Lung (tissue), 12 donors: Measurements from ENCODE around the gene ZNF593OS. TPM values are rescaled to one million over a fixed set of nuclear protein-coding genes. Genes with fewer than 3 reads are reported as not detected.
A peak's percentile ranks its signal among the peaks of the same experiment; 100 is the strongest.

Source experiments
- ATAC-seq: fragments of 200-7000 bp; cut with Tn5 transposase; one replicate; pipeline ENCODE4 v1.9.1; 2020; ENCODE audit warnings: moderate number of reproducible peaks; ENCODE audit not compliant: insufficient read depth, low FRiP score
- DNase-seq, 3 donors: peaks; one replicate each; pipeline ENCODE4 v3.0.0-alpha.2; 2013 to 2017
- H3K27ac ChIP-seq, 2 donors: one replicate each; pipeline ENCODE4 v1.5.1; 2013; ENCODE audit warnings: mild to moderate bottlenecking in 2 of 2, moderate library complexity in 2 of 2, control low read depth in 1 of 2, inconsistent platforms in 1 of 2, low read depth in 1 of 2, low read length in 1 of 2
- H3K27me3 ChIP-seq, 3 donors: one replicate each; pipeline ENCODE4 v1.5.1; 2013; ENCODE audit warnings: low read length in 2 of 3; ENCODE audit not compliant: control insufficient read depth in 3 of 3, insufficient read depth in 3 of 3
- H3K36me3 ChIP-seq, 4 donors: one replicate each; pipeline ENCODE4 v1.5.1; 2013; ENCODE audit warnings: low read length in 4 of 4, mild to moderate bottlenecking in 1 of 4, moderate library complexity in 1 of 4; ENCODE audit not compliant: control insufficient read depth in 4 of 4, insufficient read depth in 4 of 4
- H3K4me1 ChIP-seq, 5 donors: one replicate each; pipeline ENCODE4 v1.5.1; 2013; ENCODE audit warnings: low read length in 5 of 5, mild to moderate bottlenecking in 2 of 5, moderate library complexity in 1 of 5; ENCODE audit not compliant: control insufficient read depth in 5 of 5, insufficient read depth in 5 of 5
- H3K4me3 ChIP-seq: one replicate; pipeline ENCODE4 v1.5.1; 2013; ENCODE audit warnings: mild to moderate bottlenecking, control low read depth, moderate library complexity
- H3K9ac ChIP-seq, 2 donors: one replicate each; pipeline ENCODE4 v1.5.1; 2013; ENCODE audit warnings: low read length in 2 of 2, control low read depth in 1 of 2; ENCODE audit not compliant: insufficient read depth in 1 of 2
- H3K9me3 ChIP-seq, 4 donors: one replicate each; pipeline ENCODE4 v1.5.1; 2013; ENCODE audit warnings: low read length in 3 of 4, mild to moderate bottlenecking in 1 of 4, moderate library complexity in 1 of 4; ENCODE audit not compliant: control insufficient read depth in 4 of 4, insufficient read depth in 3 of 4
- CTCF ChIP-seq: IDR thresholded peaks from 2 replicates; pipeline ENCODE4 v1.5.1; 2012; ENCODE audit warnings: mild to moderate bottlenecking; ENCODE audit errors: control extremely low read depth, extremely low read depth
- WGBS, 2 donors: extraction: QIAGEN DNeasy Blood & Tissue Kit; methylation state at CpG; one replicate each; pipeline ENCODE4 v1.1.7; 2013; 5-methylcytosine and 5-hydroxymethylcytosine counted together
- polyA plus RNA-seq, 2 donors: library from polyadenylated mRNA; stranded (reverse); fragments of 200-250 nt; gene quantifications; one replicate each; pipeline ENCODE4 v1.2.1, GENCODE V29; 2013
- total RNA-seq, 2 donors: library from RNA; depleted of rRNA in 1 of 2; stranded (reverse); fragments of >200 nt in 1 of 2; gene quantifications; one replicate each; pipeline ENCODE4 v1.2.1, GENCODE V29; 2014 to 2021
- donor health status: control.
- donor health status: control.
- donor health status: Bipolar disorder and iron deficiency.
- donor health status: healthy.
- donor health status: DM: yes; HTN: yes; CAD: no.

The ZNF593OS gene
- total and polyA plus RNA-seq, 4 donors: 0.29 to 0.65 TPM; not detected in 2

GRCh38 chr1:26122988-26123973 is 48.4 kb downstream of the ZNF593OS start:
- no peaks in the 10 kb centered on the region for H3K27me3 ChIP-seq
- 75 to 85% methylated on average over 7 of the region's 7 CpGs for WGBS, 2 donors
- H3K9ac ChIP-seq: no peak overlapping the region
- no peak for DNase-seq
- H3K4me1 ChIP-seq: peaks cover 0 to 14% (median 3%) of the 10 kb centered on the region in 5 donors
- H3K9me3 ChIP-seq: no peaks in the 10 kb centered on the region
- no peak for ATAC-seq
- H3K4me3 ChIP-seq: no peak overlapping the region
- TF ChIP-seq CTCF: no peak
- peak overlapping the region in 1 of 2 donors; percentile 77 for H3K27ac ChIP-seq
- H3K36me3 ChIP-seq: peaks cover 6 to 18% (median 10%) of the 10 kb centered on the region in 4 donors

- Histone ChIP-seq H3K27ac (peak overlapping the region in 1 of 2 donors; percentile 78), H3K4me1 (peaks cover 0 to 11% (median 0%) of the 10 kb centered on the region in 5 donors), H3K9ac (no peak overlapping the region), H3K4me3 (no peak overlapping the region), H3K36me3 (peaks cover 6 to 26% (median 12%) of the 10 kb centered on the region in 4 donors), H3K9me3 (no peaks in the 10 kb centered on the region), H3K27me3 (no peaks in the 10 kb centered on the region)
- WGBS, 2 donors: 46 to 54% methylated on average over 8 of the region's 8 CpGs
- DNase-seq (peak in 1 of 3 donors; percentile 17), ATAC-seq (no peak)
- no peak for TF ChIP-seq CTCF
These were observed 49.5 kb downstream of the ZNF593OS start for GRCh38 chr1:26121854-26122773.

DNA sequence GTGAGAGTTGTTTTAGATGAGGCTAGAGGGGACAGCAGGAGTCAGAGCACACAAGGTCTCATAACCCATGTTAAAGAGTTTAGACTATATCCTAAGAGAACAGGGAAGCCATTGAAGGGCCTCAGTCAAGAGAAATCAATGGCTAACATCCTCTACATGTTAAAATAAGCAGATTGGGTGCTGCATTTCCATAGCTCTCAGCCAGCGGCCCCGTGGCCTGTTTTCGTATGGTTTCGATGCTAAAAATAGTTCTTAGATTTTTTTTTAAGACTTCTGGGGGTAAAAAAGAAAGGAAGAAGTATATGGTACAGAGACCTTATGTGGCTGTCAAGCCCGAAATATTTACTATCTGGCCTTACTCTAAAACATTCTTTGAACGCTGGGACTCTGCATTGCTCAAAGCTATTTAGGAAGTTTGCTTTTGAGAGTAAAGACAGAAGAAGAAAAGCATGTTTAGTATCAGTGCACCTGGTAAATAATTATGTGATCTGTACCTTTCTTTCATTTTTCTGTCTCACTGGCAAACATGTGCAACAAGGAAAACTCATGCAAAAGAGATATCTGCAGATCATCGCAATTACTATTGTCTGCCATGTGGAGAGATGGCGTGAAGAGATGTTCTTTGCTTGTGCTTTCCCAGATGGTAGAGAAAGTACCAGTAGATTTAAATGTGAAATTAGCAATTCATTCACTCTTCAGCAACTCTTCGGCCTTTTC is 51.6 kb downstream of the ZNF593OS start:
- no peaks in the 10 kb centered on the region for H3K27me3 ChIP-seq
- no peak overlapping the region for H3K9ac ChIP-seq
- H3K36me3 ChIP-seq: peaks cover 7 to 28% (median 12%) of the 10 kb centered on the region in 4 donors
- H3K9me3 ChIP-seq: no peaks in the 10 kb centered on the region
- H3K27ac ChIP-seq: no peak overlapping the region
- TF ChIP-seq CTCF: no peak
- no peak for ATAC-seq
- no peak overlapping the region for H3K4me3 ChIP-seq
- no peak for DNase-seq
- WGBS, 2 donors: 57 to 72% methylated on average over 9 of the region's 9 CpGs
- peaks cover 0 to 8% (median 0%) of the 10 kb centered on the region in 5 donors for H3K4me1 ChIP-seq

Other genes starting within 250 kb of the ZNF593OS start
- 10 to 100 TPM; 10.6 to 15.2 TPM for gene PAFAH2, start 173.8 kb downstream of the ZNF593OS start, total RNA-seq
- 1 to 10 TPM; 6.5 to 7.6 TPM for gene PAFAH2, start 173.8 kb downstream of the ZNF593OS start, polyA plus RNA-seq
- gene EXTL1, start 150.1 kb downstream of the ZNF593OS start, total RNA-seq: under 1 TPM; 0.43 to 0.63 TPM
- under 1 TPM; 0.08 to 0.18 TPM for gene EXTL1, start 150.1 kb downstream of the ZNF593OS start, polyA plus RNA-seq
- under 1 TPM; 0.40 to 0.51 TPM for gene SLC30A2, start 125.7 kb downstream of the ZNF593OS start, total RNA-seq
- gene SLC30A2, start 125.7 kb downstream of the ZNF593OS start, polyA plus RNA-seq: under 1 TPM; 0.02 to 0.08 TPM
- gene TRIM63, start 104.2 kb downstream of the ZNF593OS start, total RNA-seq: under 1 TPM; 0.25 to 0.31 TPM
- gene TRIM63, start 104.2 kb downstream of the ZNF593OS start, polyA plus RNA-seq: under 1 TPM; 0.12 to 0.14 TPM
- gene PDIK1L, start 60.0 kb downstream of the ZNF593OS start, total RNA-seq: 10 to 100 TPM in 1 of 2 donors, 1 to 10 TPM in 1; 9.8 to 15.4 TPM
- 1 to 10 TPM; 2.9 TPM for gene PDIK1L, start 60.0 kb downstream of the ZNF593OS start, polyA plus RNA-seq
- gene FAM110D, start 12.8 kb downstream of the ZNF593OS start, total RNA-seq: 1 to 10 TPM; 1.1 to 3.2 TPM
- 1 to 10 TPM; 3.1 to 3.4 TPM for gene FAM110D, start 12.8 kb downstream of the ZNF593OS start, polyA plus RNA-seq
- gene C1orf232, start 2.9 kb downstream of the ZNF593OS start, total RNA-seq: not detected
- gene C1orf232, start 2.9 kb downstream of the ZNF593OS start, polyA plus RNA-seq: not detected
- gene ZNF593, start 1.9 kb downstream of the ZNF593OS start, total RNA-seq: 10 to 100 TPM; 19.7 to 32.8 TPM
- 100 to 1,000 TPM in 1 of 2 donors, 10 to 100 TPM in 1; 90.4 to 140 TPM for gene ZNF593, start 1.9 kb downstream of the ZNF593OS start, polyA plus RNA-seq
- 10 to 100 TPM; 29.9 to 34.7 TPM for gene CNKSR1, start 5.7 kb upstream of the ZNF593OS start, total RNA-seq
- gene CNKSR1, start 5.7 kb upstream of the ZNF593OS start, polyA plus RNA-seq: 10 to 100 TPM; 10.8 to 26.7 TPM
- gene CATSPER4, start 18.8 kb upstream of the ZNF593OS start, total RNA-seq: not detected
- gene CATSPER4, start 18.8 kb upstream of the ZNF593OS start, polyA plus RNA-seq: not detected
- gene CEP85, start 62.4 kb upstream of the ZNF593OS start, total RNA-seq: 10 to 100 TPM in 1 of 2 donors, 1 to 10 TPM in 1; 9.1 to 10.8 TPM
- gene CEP85, start 62.4 kb upstream of the ZNF593OS start, polyA plus RNA-seq: 1 to 10 TPM; 5.4 to 6.4 TPM
- 100 to 1,000 TPM in 1 of 2 donors, 10 to 100 TPM in 1; 17.2 to 317 TPM for gene SH3BGRL3, start 108.3 kb upstream of the ZNF593OS start, total RNA-seq
- gene SH3BGRL3, start 108.3 kb upstream of the ZNF593OS start, polyA plus RNA-seq: 100 to 1,000 TPM; 349 to 437 TPM
- gene UBXN11, start 134.8 kb upstream of the ZNF593OS start, total RNA-seq: 10 to 100 TPM; 20.1 to 82.1 TPM
- 10 to 100 TPM; 43.2 to 66.6 TPM for gene UBXN11, start 134.8 kb upstream of the ZNF593OS start, polyA plus RNA-seq
- 100 to 1,000 TPM in 1 of 2 donors, 1 to 10 TPM in 1; 6.8 to 238 TPM for gene CD52, start 146.1 kb upstream of the ZNF593OS start, total RNA-seq
- gene CD52, start 146.1 kb upstream of the ZNF593OS start, polyA plus RNA-seq: 100 to 1,000 TPM; 402 to 600 TPM
- gene CRYBG2, start 182.3 kb upstream of the ZNF593OS start, total RNA-seq: 1 to 10 TPM in 1 of 2 donors, under 1 TPM in 1; 0.37 to 3.8 TPM
- gene CRYBG2, start 182.3 kb upstream of the ZNF593OS start, polyA plus RNA-seq: 1 to 10 TPM; 1.5 to 7.7 TPM
- gene ZNF683, start 200.9 kb upstream of the ZNF593OS start, total RNA-seq: under 1 TPM in 1 of 2 donors, not detected in 1; 0.40 TPM
- under 1 TPM; 0.17 to 0.55 TPM for gene ZNF683, start 200.9 kb upstream of the ZNF593OS start, polyA plus RNA-seq
- gene LIN28A, start 239.0 kb upstream of the ZNF593OS start, total RNA-seq: under 1 TPM in 1 of 2 donors, not detected in 1; 0.80 TPM
- gene LIN28A, start 239.0 kb upstream of the ZNF593OS start, polyA plus RNA-seq: not detected